ENCODE data around the gene ASAP2.
"Not testable (repeated sequence)": the region's sequence is repeated elsewhere in the genome, so short reads cannot be mapped to it uniquely, and the experiment has no call there.

ASAP2 gene

GRCh38 chr2:9256147-9256546 lies 49.5 kb downstream of the ASAP2 start:
- DNase-seq, result no peak

GRCh38 chr2:9256570-9257043 lies 50.0 kb downstream of the ASAP2 start:
- DNase-seq, result no peak

- no peak for DNase-seq
Measured at GRCh38 chr2:9258501-9258900, 51.9 kb downstream of the ASAP2 start.

- DNase-seq, result no peak
Measured at GRCh38 chr2:9258953-9259399, 52.4 kb downstream of the ASAP2 start.

GRCh38 chr2:9260464-9260918 lies 53.9 kb downstream of the ASAP2 start:
- no peak for DNase-seq

- no peak for DNase-seq
Measured at GRCh38 chr2:9261231-9261883, 54.7 kb downstream of the ASAP2 start.

- no peak for DNase-seq
Measured at GRCh38 chr2:9262671-9263171, 56.1 kb downstream of the ASAP2 start.

GRCh38 chr2:9263428-9263827 lies 56.8 kb downstream of the ASAP2 start:
- DNase-seq, result no peak

GRCh38 chr2:9264301-9264700 lies 57.7 kb downstream of the ASAP2 start:
- DNase-seq, result no peak

- no peak for DNase-seq
Measured at GRCh38 chr2:9266711-9267110, 60.1 kb downstream of the ASAP2 start.

- not testable (repeated sequence) for DNase-seq
Measured at GRCh38 chr2:9267286-9267685, 60.7 kb downstream of the ASAP2 start.

- no peak for DNase-seq
Measured at GRCh38 chr2:9268301-9269080, 61.9 kb downstream of the ASAP2 start.

GRCh38 chr2:9269295-9269694 lies 62.7 kb downstream of the ASAP2 start:
- no peak for DNase-seq

GRCh38 chr2:9269695-9270360 lies 63.2 kb downstream of the ASAP2 start:
- no peak for DNase-seq

GRCh38 chr2:9271091-9271490 lies 64.5 kb downstream of the ASAP2 start:
- DNase-seq, result no peak

- no peak for DNase-seq
Measured at GRCh38 chr2:9271691-9272090, 65.1 kb downstream of the ASAP2 start.

- no peak for DNase-seq
Measured at GRCh38 chr2:9273486-9274130, 67.0 kb downstream of the ASAP2 start.

- DNase-seq, result no peak
Measured at GRCh38 chr2:9274701-9275343, 68.2 kb downstream of the ASAP2 start.

GRCh38 chr2:9275399-9275798 lies 68.8 kb downstream of the ASAP2 start:
- no peak for DNase-seq

GRCh38 chr2:9276074-9276473 lies 69.5 kb downstream of the ASAP2 start:
- no peak for DNase-seq

- DNase-seq, result no peak
Measured at GRCh38 chr2:9276901-9277451, 70.4 kb downstream of the ASAP2 start.

GRCh38 chr2:9278439-9278838 lies 71.8 kb downstream of the ASAP2 start:
- no peak for DNase-seq
